AG09309 (cell line): ENCODE measurements around the gene CBS.

Source experiments
- DNase-seq: peaks from one replicate; pipeline ENCODE4 v3.0.0-alpha.2; 2010; ENCODE audit warnings: low read depth
- H3K4me3 ChIP-seq: 2 replicates; pipeline ENCODE4 v1.5.1; 2011; ENCODE audit warnings: mild to moderate bottlenecking, low read depth, low read length, moderate library complexity; ENCODE audit not compliant: control insufficient read depth
- TF ChIP-seq, protein P1 (sequence below): IDR thresholded peaks from 2 replicates; pipeline ENCODE4 v1.5.1; 2011; ENCODE audit warnings: mild to moderate bottlenecking, low read depth, low read length, inconsistent platforms; ENCODE audit not compliant: insufficient read depth, control insufficient read depth; ENCODE audit errors: missing control alignments

The CBS gene

DNA sequence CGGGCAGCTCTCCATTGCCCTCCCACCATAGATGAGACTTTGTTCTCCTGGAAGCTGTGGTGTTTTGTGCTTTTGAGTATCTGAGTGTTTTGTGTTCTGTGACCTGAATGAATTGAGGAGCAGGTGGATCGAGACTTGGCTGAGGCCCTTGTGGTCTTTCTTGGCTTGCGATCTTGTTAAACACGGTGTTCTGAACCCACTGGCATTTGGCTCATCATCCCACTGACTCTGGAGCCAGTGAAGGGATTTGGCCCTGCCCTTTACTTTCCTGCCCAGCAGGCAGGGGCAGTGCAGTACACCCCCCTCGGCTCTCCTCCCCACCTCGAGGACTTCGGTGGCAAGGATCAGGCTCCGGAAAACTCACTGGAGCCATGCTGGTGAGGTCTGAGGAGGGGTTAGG lies 70.7 kb downstream of the CBS start:
- H3K4me3 ChIP-seq, result no peak overlapping the region
- TF ChIP-seq, protein P1, sequence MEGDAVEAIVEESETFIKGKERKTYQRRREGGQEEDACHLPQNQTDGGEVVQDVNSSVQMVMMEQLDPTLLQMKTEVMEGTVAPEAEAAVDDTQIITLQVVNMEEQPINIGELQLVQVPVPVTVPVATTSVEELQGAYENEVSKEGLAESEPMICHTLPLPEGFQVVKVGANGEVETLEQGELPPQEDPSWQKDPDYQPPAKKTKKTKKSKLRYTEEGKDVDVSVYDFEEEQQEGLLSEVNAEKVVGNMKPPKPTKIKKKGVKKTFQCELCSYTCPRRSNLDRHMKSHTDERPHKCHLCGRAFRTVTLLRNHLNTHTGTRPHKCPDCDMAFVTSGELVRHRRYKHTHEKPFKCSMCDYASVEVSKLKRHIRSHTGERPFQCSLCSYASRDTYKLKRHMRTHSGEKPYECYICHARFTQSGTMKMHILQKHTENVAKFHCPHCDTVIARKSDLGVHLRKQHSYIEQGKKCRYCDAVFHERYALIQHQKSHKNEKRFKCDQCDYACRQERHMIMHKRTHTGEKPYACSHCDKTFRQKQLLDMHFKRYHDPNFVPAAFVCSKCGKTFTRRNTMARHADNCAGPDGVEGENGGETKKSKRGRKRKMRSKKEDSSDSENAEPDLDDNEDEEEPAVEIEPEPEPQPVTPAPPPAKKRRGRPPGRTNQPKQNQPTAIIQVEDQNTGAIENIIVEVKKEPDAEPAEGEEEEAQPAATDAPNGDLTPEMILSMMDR, result no peak
- DNase-seq, result no peak
